Stomach (tissue), 4 donors: ENCODE data around the gene AP5S1.

Source experiments
- CTCF ChIP-seq, 7 experiments: fragments of 450-650 bp in 4 of 7; fragments of 200-600 bp in 3 of 7; sonication (generic) in 3 of 7; IDR thresholded peaks; one replicate each; pipeline ENCODE4 v1.5.1; 2016 to 2019; ENCODE audit warnings: antibody characterized with exemption in 7 of 7, control low read depth in 2 of 7, mild to moderate bottlenecking in 1 of 7
- EP300 ChIP-seq: sonication (generic); formaldehyde crosslinking; IDR thresholded peaks from one replicate; pipeline ENCODE4 v1.6.1; 2017; ENCODE audit warnings: antibody characterized with exemption
- POLR2A ChIP-seq, 4 donors: fragments of 450-650 bp; IDR thresholded peaks; one replicate each; pipeline ENCODE4 v1.6.1; 2016; ENCODE audit warnings: antibody characterized with exemption in 4 of 4, control low read depth in 2 of 4, mild to moderate bottlenecking in 1 of 4, moderate library complexity in 1 of 4

- TF ChIP-seq CTCF (IDR thresholded peaks at IDR 0.05), result no peak
- no peak for TF ChIP-seq EP300
- no peak for TF ChIP-seq POLR2A (IDR thresholded peaks at IDR 0.05)
Measured at GRCh38 chr20:3866464-3866863, 46.1 kb downstream of the AP5S1 start.
